GM18499 (cell line): ENCODE measurements around the gene TMUB1.
"Not testable (repeated sequence)": the region's sequence is repeated elsewhere in the genome, so short reads cannot be mapped to it uniquely, and the experiment has no call there.

ENCODE experiments used
- ATAC-seq: cut with Tn5 transposase; IDR thresholded peaks from one replicate; pipeline ENCODE4 v1.9.1; 2021; ENCODE audit warnings: moderate number of reproducible peaks; ENCODE audit not compliant: insufficient read depth, unreplicated experiment

Gene TMUB1

GRCh38 chr7:151058781-151059366 lies 24.4 kb downstream of the TMUB1 start:
- no peak for ATAC-seq

DNA sequence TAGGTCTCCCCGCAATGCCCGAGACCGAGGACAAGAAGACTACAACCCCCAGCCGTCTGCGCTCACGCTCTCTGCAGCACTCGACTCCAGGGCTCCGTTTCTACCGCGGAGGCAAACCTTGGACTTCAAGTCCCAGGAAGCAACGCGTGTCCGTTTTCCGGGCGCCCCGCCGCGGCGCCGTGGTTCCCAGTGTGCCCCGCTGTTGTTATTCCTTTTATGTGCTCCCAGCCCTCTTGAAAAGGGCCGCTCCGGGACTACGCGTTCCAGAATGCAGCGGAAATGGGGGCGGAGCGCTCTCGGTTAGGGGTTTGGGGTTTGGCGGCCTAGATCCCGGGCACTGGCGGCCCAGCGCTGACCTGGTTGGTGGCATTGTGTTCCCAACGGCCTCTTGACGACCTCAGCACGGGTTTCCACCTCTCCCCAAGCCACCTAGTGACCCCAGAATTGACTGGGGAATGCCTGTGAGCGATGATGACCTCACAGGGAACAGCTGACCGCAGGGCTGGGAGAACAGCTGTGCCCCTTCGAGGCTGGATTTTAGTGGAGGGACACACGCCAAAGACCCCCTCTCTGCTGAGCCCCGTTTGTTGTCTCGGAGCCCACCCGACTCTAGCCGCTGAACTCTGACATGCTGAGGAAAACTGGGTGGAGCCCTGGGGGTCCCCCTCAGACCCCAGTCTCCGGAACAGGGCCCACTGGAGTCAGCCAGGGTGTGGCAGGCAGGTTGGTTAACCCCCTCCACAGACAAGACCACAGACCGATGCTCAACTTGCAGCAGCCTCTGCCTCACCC lies 25.1 kb downstream of the TMUB1 start:
- ATAC-seq = peak; percentile 65

DNA sequence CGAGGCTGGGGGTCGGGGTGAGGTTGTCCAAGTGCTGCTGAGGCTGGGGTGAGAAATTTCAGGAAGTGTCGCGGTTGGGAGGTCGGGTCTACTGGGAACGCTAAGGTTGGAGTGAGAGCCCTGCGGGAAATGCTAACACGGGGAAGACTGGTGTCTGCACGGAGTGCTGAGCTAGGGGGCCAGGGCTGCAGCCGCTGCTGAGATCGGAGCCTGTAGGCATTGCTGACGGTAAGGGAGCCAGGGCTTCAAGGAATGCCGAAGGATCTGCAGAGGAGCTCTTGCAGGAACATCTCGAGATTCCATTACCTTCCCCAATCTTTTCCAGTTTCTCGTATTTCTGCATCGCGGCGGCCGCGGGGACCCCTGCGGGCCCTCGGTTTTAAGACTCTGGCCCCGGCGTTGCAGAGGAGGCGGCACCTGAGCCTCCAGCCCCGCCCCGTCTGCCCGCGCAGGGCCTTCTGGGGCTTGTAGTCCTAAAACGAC lies 25.7 kb downstream of the TMUB1 start, which contains the start of gene CDK5:
TSS of gene CDK5 (minus strand) at position 392 of the 483 bp plus-strand sequence. CDS start at position 343, 49 bp downstream.
- ATAC-seq = peak; percentile 11

DNA sequence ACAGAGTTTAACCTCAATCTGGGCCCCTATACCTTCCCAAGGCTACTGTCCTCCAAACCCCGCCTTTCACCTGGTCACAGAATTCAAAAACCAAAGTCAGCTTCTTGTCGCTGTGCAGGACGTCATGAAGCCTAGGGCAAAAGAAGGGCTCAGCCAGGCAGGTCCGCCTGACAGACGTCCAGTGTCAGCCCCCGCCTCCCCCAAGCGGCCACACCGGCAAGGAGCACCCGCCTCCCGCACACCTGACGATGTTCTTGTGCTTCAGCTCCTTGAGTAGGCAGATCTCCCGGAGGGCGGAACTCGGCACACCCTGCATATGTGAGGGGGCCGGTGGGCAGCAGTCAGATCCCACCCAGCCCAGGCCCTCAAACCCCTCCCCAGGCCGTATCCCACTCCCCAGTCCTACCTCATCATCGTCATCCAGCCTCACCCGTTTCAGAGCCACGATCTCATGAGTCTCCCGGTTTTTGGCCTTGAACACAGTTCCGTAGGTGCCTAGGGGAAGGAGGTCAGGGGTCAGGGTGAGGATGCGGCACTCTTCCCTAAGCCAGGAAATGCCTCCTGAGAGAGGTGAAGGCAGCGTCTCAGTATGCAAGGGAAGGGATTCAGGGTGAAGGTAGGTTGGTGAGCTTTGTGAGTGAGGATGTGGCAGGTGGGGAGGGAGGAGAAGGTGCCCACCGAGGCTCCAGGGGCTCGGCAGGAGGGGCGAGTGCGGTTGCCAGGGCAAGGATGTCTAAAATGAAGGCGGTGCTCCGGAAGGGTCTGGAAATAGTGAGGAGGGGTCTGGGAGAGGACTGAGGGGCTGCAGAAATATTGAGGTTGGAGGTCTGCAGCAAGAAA lies 26.4 kb downstream of the TMUB1 start:
- no peak for ATAC-seq

- no peak for ATAC-seq
Measured at GRCh38 chr7:151056283-151056665, 27.0 kb downstream of the TMUB1 start.

- ATAC-seq = no peak
Measured at GRCh38 chr7:151053751-151054150, 29.5 kb downstream of the TMUB1 start.

DNA sequence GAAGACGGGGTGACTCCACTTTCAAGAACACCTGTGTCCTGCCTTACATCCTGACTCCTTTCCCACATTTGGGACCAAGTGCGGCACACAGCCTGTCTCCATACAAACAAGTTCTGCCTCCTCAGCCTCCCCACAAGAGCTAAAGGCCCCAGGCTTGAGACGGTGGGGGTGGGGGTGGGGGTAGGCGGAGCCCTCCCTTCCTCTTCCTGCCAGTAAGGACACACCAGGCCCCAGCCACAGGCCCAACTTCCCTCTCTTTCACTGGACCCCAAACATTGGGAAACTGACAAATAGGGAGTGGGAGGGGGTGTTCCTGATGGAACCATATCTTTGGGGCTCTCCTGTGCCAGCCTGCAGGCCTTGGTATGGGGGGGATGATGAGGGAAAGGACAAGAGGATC lies 30.2 kb downstream of the TMUB1 start:
- ATAC-seq = no peak

DNA sequence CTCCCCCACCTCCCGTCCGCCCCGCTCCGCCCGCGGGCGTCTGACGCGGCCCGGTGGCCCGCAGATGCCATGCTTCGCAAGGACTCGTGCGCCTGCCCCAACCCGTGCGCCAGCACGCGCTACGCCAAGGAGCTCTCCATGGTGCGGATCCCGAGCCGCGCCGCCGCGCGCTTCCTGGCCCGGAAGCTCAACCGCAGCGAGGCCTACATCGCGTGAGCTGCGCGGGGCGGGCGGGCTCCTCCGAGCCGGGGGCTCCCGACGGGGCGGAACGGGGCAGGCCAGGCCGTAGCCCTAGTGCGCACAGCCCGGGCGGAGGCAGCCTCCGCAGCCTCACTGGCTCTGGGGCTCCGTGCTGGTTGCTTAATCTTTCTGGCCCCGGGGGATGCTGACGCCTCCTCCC lies 32.2 kb downstream of the TMUB1 start:
- ATAC-seq = no peak

- no peak for ATAC-seq
Measured at GRCh38 chr7:151048911-151049463, 34.3 kb downstream of the TMUB1 start.

GRCh38 chr7:151047976-151048815 lies 35.1 kb downstream of the TMUB1 start, which contains the start of gene ASIC3:
TSS of gene ASIC3 (plus strand) at chr7:151048531. CDS start at chr7:151048886, 355 bp downstream.
- ATAC-seq = no peak

DNA sequence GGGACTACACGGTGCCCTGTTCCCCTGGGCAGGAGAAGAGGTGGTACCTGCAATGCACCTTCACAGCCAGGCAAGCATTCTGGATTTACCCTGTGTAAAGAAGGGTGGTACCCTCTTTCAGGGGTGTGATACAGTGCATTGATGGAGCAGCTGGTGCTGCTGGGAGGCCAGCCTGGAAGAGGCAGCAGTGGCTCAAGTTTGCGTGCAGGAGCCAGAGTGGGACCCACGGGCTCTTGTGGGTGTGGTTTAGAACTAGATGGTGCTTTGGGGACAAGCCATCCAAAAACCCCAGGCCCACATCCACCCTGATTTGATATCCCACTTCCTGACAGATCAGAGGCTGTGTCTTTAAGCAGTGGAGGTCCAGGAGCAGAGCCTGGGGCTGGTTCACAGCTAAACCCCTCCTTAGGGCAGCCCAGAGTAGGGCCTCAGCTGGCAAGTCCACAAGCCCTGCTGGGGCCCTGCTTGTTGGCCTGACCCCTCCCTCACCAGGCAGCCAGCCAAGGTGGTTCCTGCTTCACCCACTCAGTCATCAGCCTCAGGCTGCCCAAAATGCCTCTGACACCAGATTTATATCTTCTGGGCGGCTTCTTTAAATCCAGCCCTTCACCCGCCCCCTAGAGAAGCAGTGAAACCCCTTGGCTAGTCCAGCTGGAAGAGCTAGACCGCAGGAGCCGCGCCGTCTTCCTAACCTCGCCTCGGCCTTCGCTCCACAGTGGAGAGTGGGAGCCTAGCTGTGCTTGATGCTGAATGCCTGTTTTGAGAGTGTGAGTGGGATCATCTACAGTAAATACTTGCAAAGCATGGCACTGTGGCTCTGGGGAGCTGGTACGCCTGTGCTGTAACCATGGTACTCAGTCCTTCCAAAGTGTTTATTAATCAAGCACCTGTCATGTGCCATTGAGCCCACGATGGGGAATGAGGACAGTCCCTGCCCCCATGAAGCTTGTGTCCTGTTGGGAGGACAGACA lies 36.4 kb downstream of the TMUB1 start:
- no peak for ATAC-seq

DNA sequence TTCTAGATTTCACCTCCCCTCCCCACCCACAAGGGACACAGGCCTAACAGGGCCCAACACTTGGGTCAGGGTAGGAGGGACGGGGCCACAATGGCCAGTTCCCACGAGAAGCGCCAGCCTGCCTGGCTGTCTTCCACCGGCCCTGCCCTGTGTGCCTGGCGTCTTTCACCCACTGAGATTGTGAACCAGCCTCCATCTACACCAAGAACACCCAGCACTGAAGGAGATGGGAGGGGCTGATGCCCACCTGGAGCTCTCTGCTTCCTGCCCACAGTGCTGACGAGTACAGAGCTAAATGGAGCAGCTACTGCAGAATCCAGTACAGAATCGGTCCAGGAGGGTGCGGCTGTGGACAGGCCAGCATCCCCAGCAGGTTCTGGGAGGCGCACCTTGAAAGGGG lies 37.3 kb downstream of the TMUB1 start:
- ATAC-seq = no peak

DNA sequence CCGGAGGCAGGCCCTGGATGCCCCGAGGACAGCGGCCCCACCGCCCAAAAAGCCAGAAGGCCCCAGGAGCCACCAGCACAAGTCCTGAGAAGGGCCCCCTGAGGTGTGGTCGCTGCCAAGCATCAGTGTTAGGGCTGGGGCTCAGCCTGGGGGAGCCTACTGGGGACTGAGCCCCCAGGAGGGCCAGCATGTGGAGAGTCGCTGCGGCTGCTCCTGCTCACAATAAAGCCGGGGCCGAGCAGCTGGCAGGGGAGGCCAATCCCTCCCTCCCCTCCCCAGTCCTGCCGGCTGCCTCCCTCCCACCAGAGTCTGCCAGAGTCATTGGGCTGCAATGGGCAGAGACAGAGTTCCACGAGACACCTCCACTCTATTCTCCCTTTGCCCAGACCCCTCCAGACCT lies 38.0 kb downstream of the TMUB1 start:
- ATAC-seq = no peak

DNA sequence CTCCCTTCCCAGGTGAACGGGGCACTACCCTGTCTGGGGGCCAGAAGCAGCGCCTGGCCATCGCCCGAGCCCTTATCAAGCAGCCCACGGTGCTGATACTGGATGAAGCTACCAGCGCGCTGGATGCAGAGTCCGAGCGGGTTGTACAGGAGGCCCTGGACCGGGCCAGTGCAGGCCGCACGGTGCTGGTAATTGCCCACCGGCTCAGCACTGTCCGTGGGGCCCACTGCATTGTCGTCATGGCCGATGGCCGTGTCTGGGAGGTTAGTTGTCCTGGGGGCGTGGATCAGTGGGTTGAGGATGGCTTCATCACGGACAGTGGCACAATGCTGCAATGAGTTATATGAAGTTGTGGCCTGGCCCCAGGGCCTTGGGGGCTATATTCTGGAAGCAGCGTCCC lies 39.3 kb downstream of the TMUB1 start:
- ATAC-seq = no peak

DNA sequence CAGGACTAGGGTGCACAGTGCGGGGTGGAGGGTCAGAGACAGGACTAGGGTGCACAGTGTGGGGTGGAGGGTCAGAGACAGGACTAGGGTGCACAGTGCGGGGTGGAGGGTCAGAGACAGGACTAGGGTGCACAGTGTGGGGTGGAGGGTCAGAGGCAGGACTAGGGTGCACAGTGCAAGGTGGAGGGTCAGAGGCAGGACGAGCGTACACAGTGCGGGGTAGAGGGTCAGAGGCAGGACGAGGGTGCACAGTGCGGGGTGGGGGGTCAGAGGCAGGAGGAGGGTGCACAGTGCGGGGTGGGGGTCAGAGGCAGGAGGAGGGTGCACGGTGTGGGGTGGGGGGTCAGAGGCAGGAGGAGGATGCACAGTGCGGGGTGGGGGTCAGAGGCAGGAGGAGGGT lies 39.8 kb downstream of the TMUB1 start:
- ATAC-seq = not testable (repeated sequence)

- ATAC-seq = no peak
Measured at GRCh38 chr7:151040616-151041375, 42.5 kb downstream of the TMUB1 start.

GRCh38 chr7:151039850-151040548 lies 43.3 kb downstream of the TMUB1 start:
- ATAC-seq = no peak
